SU-DHL-6 (cell line): ENCODE data around the gene LHFPL5.

Experiments used
- H2AFZ ChIP-seq: fragments of 200-600 bp; sonication (generic); 2 replicates; pipeline ENCODE4 v1.6.1; 2014; ENCODE audit warnings: low read depth, mild to moderate bottlenecking, moderate library complexity, mixed read lengths, antibody characterized with exemption, low read length; ENCODE audit not compliant: severe bottlenecking
- H3F3A ChIP-seq: fragments of 200-600 bp; shearing (Covaris generic); 2 replicates; pipeline ENCODE4 v1.6.0; 2016; ENCODE audit warnings: antibody characterized with exemption, mild to moderate bottlenecking; ENCODE audit not compliant: insufficient read depth
- H3K27ac ChIP-seq: fragments of 200-600 bp; sonication (generic); 2 replicates; pipeline ENCODE4 v1.5.1; 2016; ENCODE audit warnings: low read depth, mild to moderate bottlenecking, low read length, moderate library complexity, mixed read lengths
- H3K27me3 ChIP-seq: fragments of 200-600 bp; sonication (generic), shearing (Covaris generic); 2 replicates; pipeline ENCODE4 v1.6.0; 2014; ENCODE audit warnings: mild to moderate bottlenecking, low read length
- H3K36me3 ChIP-seq: fragments of 200-600 bp; sonication (generic); 2 replicates; pipeline ENCODE4 v1.6.1; 2014; ENCODE audit warnings: mild to moderate bottlenecking, low read length, mixed read lengths
- H3K4me2 ChIP-seq: fragments of 300-600, 200-600 bp; shearing (Covaris generic), sonication (generic); 2 replicates; pipeline ENCODE4 v1.6.0; 2014; ENCODE audit warnings: low read length, low read depth, mild to moderate bottlenecking; ENCODE audit not compliant: poor library complexity, severe bottlenecking
- H3K4me3 ChIP-seq: fragments of 200-600 bp; sonication (generic); 2 replicates; pipeline ENCODE4 v1.5.1; 2014; ENCODE audit warnings: antibody characterized with exemption, low read length, mild to moderate bottlenecking, mixed read lengths; ENCODE audit not compliant: insufficient read depth, poor library complexity, severe bottlenecking
- H3K79me2 ChIP-seq: fragments of 200-600 bp; sonication (generic); 2 replicates; pipeline ENCODE4 v1.6.1; 2014; ENCODE audit warnings: mild to moderate bottlenecking, low read length, moderate library complexity; ENCODE audit not compliant: insufficient read depth
- H3K9ac ChIP-seq: fragments of 200-600 bp; sonication (generic); 2 replicates; pipeline ENCODE4 v1.7.0; 2014; ENCODE audit warnings: mild to moderate bottlenecking, low read length
- H3K9me2 ChIP-seq: fragments of 200-600 bp; sonication (generic); replicated peaks from 2 replicates; pipeline ENCODE4 v1.6.1; 2014; ENCODE audit warnings: low read length; ENCODE audit not compliant: insufficient read depth
- H3K9me3 ChIP-seq: fragments of 200-600 bp; sonication (generic); 2 replicates; pipeline ENCODE4 v1.6.1; 2014; ENCODE audit warnings: low read length, mixed read lengths; ENCODE audit not compliant: insufficient read depth
- H4K20me1 ChIP-seq: fragments of 200-600 bp; sonication (generic); 2 replicates; pipeline ENCODE4 v1.6.1; 2014; ENCODE audit warnings: low read depth, mild to moderate bottlenecking, antibody characterized with exemption, low read length, moderate library complexity, mixed read lengths
- EZH2phosphoT487 ChIP-seq: fragments of 200-600 bp; sonication (generic), shearing (Covaris generic); conservative IDR thresholded peaks from 2 replicates; pipeline ENCODE4 v1.6.1; 2018; ENCODE audit warnings: mild to moderate bottlenecking, antibody characterized with exemption, low read length, moderate library complexity, mixed read lengths
- TF ChIP-seq, protein P1 (sequence below): fragments of 200-600 bp; sonication (generic); IDR thresholded peaks from one replicate; pipeline ENCODE4 v1.5.1; 2017; ENCODE audit warnings: antibody characterized with exemption, mild to moderate bottlenecking, low read length, moderate library complexity; ENCODE audit not compliant: insufficient read depth, poor library complexity, severe bottlenecking

LHFPL5 gene

DNA sequence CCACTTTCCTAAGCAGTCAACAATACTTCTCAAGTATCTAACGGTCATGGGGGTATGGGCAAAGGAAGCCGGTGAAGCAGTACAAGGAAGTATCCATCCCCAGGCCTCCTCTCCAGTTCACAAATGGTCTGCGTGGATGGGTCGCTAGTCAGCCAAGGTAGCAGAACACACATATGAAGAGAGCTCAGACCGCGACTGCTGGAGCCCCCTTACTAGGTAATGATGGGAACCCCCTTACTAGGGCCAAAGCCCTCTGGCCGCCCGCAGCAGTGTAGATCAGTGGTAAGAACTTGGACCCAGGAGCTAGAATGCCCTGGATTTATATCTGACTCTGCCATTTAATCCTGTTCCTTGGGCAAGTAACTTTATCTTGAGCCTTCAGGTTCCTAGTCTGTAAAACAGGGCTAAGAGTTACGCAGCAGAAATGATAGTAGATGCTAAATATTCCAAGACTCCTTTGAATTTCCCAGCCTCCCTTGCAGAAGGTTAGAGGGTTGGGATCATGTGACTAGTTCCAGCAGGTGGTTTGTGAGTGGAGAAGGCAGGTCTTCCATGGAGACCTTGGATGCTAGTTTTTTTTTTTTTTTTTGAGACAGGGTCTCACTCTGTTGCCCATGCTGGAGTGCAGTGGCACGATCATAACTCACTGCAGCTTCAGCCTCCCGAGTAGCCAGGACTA is 30.9 kb upstream of the LHFPL5 start:
- H3K27ac ChIP-seq: no peak overlapping the region
- no peaks in the 10 kb centered on the region for H3K9me2 ChIP-seq

GRCh38 chr6:35775031-35775430 is 30.1 kb upstream of the LHFPL5 start:
- Histone ChIP-seq H2AFZ (no peak overlapping the region), H3K9me2 (no peaks in the 10 kb centered on the region), H3K4me2 (no peak overlapping the region), H4K20me1 (no peaks in the 10 kb centered on the region), H3K9ac (no peak overlapping the region), H3K27ac (no peak overlapping the region), H3K4me3 (no peak overlapping the region), H3K27me3 (no peaks in the 10 kb centered on the region), H3F3A (peaks cover 7% of the 10 kb centered on the region; the same call in 1 of the 2 replicates), H3K9me3 (no peaks in the 10 kb centered on the region), H3K36me3 (no peaks in the 10 kb centered on the region), H3K79me2 (no peaks in the 10 kb centered on the region)
- TF ChIP-seq, protein P1, sequence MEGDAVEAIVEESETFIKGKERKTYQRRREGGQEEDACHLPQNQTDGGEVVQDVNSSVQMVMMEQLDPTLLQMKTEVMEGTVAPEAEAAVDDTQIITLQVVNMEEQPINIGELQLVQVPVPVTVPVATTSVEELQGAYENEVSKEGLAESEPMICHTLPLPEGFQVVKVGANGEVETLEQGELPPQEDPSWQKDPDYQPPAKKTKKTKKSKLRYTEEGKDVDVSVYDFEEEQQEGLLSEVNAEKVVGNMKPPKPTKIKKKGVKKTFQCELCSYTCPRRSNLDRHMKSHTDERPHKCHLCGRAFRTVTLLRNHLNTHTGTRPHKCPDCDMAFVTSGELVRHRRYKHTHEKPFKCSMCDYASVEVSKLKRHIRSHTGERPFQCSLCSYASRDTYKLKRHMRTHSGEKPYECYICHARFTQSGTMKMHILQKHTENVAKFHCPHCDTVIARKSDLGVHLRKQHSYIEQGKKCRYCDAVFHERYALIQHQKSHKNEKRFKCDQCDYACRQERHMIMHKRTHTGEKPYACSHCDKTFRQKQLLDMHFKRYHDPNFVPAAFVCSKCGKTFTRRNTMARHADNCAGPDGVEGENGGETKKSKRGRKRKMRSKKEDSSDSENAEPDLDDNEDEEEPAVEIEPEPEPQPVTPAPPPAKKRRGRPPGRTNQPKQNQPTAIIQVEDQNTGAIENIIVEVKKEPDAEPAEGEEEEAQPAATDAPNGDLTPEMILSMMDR: no peak

More for the DNA sequence above, 30.9 kb upstream of the LHFPL5 start:
- Histone ChIP-seq H3F3A (peaks cover 7% of the 10 kb centered on the region; the same call in 1 of the 2 replicates), H3K4me3 (no peak overlapping the region), H3K27me3 (no peaks in the 10 kb centered on the region), H3K79me2 (no peaks in the 10 kb centered on the region), H3K9me3 (no peaks in the 10 kb centered on the region), H2AFZ (no peak overlapping the region), H3K4me2 (no peak overlapping the region), H4K20me1 (no peaks in the 10 kb centered on the region), H3K9ac (no peak overlapping the region), H3K36me3 (no peaks in the 10 kb centered on the region)
- TF ChIP-seq EZH2phosphoT487: no peak
- TF ChIP-seq, protein P1: no peak

GRCh38 chr6:35776364-35777215 is 28.6 kb upstream of the LHFPL5 start, which contains the start of gene CLPSL2:
TSS of gene CLPSL2 (plus strand) at chr6:35776598. CDS start at chr6:35776619, 21 bp downstream.
- Histone ChIP-seq H3K9me2 (no peaks in the 10 kb centered on the region), H2AFZ (peak within 1 kb of the TSS; percentile 45), H3K9ac (peak within 1 kb of the TSS; percentile 8; the same call in 1 of the 2 replicates), H3K27me3 (no peaks in the 10 kb centered on the region), H3K4me3 (peak within 1 kb of the TSS; percentile 4), H3K9me3 (no peaks in the 10 kb centered on the region), H3K79me2 (no peaks in the 10 kb centered on the region), H3K36me3 (no peaks in the 10 kb centered on the region), H3K4me2 (peak within 1 kb of the TSS; percentile 37), H3K27ac (no peak within 1 kb of the TSS), H4K20me1 (no peaks in the 10 kb centered on the region), H3F3A (no peaks in the 10 kb centered on the region)
- TF ChIP-seq, protein P1: no peak
- TF ChIP-seq EZH2phosphoT487: peak; percentile 90; the same call in 1 of the 2 replicates
